GM21786 (cell line): ENCODE data around the gene CTAGE1.
"Not testable (repeated sequence)": the region's sequence is repeated elsewhere in the genome, so short reads cannot be mapped to it uniquely, and the experiment has no call there.

Source experiments
- ATAC-seq: cut with Tn5 transposase; IDR thresholded peaks from one replicate; pipeline ENCODE4 v1.9.1; 2021; ENCODE audit not compliant: unreplicated experiment

CTAGE1 gene, protein sequence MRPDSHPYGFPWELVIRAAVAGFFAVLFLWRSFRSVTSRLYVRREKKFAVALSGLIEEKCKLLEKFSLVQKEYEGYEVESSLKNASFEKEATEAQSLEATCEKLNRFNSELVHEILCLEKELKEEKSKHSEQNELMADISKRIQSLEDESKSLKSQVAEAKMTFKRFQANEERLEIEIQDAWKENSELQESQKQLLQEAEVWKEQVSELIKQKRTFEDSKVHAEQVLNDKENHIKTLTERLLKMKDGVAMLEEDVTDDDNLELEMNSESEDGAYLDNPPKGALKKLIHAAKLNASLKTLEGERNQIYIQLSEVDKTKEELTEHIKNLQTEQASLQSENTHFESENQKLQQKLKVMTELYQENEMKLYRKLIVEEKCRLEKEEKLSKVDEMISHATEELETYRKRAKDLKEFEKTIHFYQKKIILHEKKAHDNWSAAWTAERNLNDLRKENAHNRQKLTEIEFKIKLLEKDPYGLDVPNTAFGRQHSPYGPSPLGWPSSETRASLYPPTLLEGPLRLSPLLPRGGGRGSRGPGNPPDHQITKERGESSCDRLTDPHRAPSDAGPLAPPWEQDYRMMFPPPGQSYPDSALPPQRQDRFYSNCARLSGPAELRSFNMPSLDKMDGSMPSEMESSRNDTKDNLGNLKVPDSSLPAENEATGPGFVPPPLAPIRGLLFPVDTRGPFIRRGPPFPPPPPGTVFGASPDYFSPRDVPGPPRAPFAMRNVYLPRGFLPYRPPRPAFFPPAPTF

DNA sequence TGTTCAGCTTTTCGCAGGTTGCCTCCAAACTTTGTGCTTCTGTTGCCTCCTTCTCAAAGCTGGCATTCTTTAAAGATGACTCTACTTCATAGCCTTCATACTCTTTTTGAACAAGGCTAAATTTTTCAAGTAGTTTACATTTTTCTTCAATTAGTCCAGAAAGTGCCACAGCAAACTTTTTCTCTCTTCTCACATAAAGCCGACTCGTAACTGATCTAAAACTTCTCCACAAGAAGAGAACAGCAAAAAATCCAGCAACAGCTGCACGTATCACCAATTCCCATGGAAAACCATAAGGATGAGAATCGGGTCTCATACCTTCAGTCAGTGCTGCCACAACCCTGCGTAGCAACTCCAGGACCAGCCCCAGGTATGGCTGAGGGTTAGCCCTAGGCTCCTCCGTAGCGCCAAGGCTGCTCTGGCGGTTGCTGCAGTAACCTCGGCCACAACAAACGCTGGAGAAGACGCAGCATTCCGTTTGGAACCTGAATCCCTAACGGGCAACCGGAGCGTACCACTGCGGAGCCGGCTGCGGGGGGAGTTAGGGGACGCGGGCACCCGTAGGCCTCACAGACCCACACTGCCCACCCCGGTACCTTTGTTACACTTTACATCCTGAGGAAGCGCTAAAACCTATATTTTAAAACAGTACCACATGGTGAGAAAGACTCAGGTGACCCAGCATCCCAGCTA is at the start of gene CTAGE1:
Gene CTAGE1 (minus strand): TSS at position 420 of the 693 bp plus-strand sequence. CDS start 104 bp downstream, at position 316.
- ATAC-seq = no peak

DNA sequence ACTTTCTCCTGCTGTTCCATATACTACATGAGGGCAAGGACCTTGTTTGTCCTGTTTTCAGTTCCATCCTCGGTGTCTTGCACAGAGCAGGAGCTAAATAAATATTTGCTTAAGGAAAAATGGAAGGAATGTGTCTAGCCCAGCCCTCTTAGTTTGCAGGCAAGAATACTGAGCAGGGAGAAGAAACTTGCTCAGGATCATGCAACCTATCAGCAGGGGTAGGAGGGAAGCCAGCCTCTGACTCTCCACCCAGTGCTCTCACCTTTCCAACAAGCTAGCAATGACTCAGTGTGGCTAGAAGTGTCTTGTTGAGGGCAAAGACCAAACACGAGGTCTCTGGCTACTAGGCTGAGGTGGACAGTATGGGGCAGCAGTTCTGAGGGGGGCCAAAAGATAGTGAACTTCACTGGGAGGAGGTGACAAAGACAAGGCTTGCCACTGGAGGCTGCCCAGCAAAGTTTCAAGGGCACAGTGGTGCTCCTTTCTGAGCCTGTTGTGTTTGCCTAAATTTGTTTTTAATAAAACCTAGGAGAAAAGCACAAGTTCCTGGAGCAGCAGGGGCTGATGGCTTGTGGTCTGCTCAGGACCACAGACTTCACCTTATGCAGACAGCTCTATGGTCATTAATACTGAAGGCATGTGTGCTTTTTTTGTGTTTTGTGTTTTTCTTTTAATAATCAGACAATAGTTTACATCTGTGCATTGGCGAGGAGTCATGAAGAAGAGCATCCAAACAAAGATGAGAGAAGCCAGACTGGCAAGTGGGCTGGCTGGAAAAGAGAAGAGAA is 49.1 kb upstream of the CTAGE1 start:
- no peak for ATAC-seq

DNA sequence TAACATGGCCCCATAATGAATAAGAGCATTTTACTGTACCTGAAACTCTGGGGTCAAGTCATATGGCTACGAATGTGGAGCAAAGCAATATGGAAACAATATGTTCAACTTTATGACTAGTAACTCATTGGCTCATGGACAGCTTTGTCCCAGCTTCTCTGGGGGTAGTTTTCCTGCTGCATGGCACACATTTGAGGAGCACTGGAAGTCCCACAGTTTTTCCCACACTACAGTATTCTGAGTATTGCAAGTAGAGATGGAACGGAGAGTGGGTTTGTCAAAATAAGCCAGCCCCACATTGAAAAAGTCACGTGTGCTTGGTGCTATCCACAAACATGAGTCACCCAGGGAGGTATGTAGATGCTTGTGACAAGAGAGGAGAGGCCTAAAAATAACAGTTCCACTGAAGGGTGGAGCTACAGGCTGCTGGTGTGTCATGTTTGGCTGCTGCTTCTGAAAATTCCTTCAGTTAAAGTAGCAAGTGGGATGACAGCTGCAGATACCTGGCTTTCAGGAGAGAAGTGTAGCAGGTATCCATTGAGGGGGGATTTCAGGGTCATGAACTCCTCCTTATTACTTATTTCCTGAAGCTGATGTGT is 48.2 kb upstream of the CTAGE1 start:
- ATAC-seq = no peak

DNA sequence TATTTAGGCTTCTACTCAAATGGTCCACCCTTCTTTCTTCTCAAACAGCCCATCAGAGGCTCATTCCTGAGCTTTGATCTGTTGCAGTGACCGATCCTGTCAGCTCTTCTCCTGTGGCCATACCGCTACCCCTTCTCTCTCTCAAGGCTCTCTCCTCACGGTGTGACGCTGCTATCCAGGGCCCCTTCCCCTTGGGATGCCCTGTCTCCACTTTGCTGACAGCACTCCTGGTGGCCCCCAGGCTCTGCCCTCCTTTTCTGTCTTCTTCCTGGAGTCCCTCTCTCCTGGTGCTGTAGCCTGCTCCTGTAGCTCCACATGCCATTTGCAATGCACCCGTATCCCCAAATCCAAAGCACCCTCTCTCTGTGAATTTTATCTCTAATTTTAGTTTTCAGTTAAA is 45.4 kb upstream of the CTAGE1 start:
- no peak for ATAC-seq

DNA sequence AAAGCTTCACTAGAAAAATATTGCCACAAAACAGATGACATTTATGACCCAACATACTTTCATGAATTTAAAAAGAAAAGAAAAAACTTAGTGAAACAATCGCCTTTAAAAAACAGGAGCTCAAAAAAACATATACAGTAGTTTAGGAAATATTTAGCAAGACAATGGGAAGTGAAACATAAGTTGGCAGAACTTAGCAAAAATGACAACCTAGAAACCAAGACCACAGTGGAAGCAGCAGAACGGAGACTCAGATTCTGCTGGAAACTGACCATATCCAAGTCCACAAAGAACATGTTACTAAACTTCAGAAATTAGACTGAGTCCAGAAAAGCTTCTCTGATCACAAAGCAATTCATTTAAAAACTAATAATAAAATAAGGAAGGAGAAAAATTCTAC is 41.8 kb upstream of the CTAGE1 start:
- ATAC-seq = no peak

DNA sequence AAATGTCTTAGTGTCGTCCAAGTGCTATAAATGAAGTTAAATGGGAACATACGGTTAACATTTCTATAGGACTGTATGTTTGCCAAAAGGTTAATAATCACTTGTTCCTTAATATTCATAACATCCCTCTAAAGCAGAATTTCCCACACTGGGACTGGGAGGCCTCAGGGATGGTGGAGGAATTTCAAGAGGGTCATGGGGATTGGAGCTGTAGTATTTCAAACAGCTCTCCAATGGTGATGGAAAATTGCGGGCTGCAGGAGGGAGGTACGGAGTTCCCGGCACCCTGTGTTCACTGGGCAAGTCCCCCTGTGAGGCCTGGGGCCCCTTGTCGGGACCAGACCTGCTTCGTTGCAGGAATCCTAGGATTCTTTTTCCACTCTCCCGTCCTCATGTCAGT is 39.8 kb upstream of the CTAGE1 start:
- no peak for ATAC-seq

DNA sequence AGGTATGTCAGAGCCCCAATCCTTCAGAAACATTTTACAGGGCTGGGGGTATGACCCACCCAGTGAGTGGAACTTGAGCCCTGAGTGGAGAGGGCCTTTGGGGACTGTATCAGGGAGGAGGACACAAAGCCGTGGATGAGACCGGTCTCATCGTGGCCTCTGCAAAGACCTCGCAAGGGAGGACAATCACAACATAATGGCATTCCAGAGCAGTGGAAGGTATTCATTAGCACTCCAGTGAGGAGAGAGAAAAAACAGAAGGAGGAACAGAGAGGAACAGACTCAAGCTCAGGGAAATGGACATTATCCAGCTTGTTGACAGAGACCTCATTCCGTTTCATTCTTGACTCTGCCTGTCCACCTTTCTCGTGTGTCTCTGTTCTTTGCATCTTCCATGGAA is 38.8 kb upstream of the CTAGE1 start:
- ATAC-seq = no peak

DNA sequence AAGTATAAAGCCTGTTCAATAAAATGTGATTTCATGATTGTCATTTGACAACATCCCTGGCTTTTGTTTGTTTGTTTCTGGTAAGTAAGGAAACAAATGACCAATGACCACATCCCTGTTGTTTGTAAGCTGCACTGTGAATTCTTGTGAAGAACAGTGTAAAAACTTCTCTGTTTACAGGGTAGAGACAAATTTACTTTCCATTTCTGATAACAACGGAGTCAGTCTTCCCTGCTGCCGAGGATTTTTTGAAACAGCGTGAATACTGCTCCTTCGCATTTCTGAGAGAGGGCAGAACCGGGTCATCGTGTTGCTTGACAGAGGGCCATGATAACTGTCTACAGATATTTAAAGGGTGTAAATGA is 38.4 kb upstream of the CTAGE1 start:
- ATAC-seq = no peak

DNA sequence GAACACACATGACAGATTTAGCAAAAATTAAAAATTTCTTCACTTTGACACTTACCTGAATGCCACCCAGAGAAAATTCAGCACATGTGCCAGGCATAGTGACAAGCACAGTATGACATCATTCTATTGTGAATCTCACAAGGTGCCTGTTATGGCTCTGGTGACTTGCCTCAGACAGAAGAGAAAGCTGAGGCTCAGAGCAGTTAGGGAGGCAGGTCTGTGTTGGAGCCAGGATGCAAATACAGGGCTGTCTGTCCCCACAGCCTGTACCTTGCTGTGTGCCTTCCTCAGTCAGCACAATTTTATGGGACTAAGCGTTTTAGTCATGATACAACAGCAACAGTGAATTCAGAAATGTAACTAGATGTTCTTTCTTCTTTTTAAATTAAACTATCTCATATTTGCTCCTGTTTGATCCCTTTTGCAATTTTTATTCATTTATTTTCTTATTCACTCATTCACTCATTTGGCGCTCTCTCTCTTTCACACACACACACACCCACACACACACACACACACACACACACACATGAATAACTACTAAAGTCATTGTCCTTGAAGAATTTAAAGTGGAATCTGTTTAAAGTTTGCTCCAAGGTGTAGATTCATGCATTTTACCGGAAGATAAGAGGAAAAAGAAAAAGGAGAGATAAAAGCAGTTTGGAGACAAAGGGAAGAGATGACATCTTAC is 37.9 kb upstream of the CTAGE1 start:
- ATAC-seq = no peak

DNA sequence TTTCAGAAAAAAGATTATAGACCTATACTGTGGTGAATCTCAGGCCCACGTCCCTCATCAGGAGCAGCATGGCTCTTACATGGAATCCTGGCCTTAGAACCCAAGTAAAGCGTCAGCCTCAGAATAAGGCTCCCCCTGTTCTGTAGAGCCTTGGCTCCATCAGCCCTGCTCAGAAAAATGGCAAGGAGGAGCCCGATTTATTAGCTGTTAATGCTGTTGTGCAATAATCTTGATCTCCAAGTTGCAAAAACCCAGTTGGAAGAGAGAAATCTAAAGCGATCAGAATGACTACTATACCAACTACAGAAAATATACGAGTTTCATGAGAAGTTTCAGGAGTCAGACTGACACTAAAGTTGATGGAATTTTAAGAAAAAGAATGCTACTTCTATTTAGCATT is 35.6 kb upstream of the CTAGE1 start:
- no peak for ATAC-seq

DNA sequence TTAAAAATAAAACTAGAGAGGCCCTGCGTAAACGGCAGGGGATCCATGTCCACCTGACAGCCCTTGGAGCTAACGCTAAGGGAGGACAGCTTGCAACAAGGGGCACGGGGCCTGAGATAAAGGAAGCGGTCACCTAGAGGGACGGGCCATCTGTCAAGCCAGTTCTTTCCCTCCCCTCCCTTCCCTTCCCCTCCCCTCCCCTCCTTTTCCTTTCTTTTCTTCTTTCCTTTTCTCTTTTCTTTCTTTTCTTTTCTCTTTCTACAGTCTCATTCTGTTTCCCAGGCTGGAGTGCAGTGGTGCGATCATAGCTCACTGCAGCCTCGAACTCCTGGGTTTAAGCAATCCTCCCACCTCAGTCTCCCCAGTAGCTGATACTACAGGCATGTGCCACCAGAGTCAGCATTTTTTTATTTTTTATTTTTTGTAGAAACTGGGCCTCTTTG is 34.5 kb upstream of the CTAGE1 start:
- no peak for ATAC-seq

DNA sequence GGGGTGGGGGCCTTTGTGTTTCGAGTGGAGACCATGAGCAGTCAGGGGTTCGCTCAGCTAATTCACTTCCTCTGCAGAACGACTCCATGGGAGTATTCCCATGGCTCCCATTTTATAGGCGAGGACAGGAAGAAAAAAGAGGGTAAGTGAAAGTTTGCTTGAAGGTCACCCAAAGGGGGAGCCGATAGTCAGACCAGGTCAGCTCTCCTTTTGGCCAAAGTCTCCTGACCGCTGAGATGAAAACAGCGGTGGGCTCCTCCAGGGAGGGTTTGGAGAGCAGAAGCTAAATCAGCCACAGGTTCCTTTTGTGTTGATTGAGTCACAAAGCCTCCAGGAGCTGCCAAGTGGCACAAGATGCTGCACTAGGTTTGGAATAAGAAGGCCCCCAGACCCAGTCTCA is 34.1 kb upstream of the CTAGE1 start:
- ATAC-seq = no peak

DNA sequence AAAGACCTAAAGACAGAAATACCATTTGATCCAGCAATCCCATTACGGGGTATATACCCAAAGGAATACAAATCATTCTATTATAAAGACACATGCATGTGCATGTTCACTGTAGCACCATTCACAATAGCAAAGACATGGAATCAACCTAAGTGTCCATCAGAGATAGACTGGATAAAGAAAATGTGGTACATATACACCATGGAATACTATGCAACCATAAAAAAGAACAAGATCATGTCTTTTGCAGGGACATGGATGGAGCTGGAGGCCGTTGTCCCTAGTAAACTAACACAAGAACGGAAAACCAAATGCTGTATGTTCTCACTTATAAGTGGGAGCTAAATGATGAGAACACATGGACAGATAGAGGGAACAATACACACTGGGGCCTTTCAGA is 33.1 kb upstream of the CTAGE1 start:
- not testable (repeated sequence) for ATAC-seq

DNA sequence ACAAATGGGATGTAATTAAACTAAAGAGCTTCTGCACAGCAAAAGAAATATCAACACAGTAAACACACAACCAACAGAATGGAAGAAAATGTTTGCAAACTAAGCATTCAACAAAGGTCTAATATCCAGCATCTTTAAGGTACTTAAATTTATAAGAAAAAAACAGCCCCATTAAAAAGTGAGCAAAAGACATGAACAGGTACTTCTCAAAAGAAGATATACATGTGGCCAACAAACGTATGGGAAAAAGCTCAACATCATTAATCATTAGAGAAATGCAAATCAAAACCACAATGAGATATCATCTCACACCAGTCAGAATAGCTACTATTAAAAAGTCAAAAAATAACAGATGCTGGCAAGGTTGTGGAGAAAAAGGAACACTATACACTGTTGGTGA is 32.6 kb upstream of the CTAGE1 start:
- ATAC-seq = not testable (repeated sequence)

DNA sequence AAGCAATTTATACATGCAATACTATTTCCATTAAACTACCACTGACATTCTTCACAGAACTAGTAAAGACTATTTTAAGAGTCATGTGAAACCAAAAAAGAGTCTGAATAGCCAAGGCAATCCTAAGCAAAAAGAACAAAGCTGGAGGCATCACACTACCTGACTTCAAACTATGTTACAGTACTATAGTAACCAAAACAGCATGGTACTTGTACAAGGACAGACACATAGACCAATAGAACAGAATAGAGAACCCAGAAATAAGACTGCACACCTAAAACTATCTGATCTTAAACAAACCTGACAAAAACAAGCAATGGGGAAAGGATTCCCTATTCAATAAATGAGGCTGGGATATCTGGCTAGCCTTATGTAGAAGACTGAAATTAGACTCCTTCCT is 32.0 kb upstream of the CTAGE1 start:
- ATAC-seq = not testable (repeated sequence)

DNA sequence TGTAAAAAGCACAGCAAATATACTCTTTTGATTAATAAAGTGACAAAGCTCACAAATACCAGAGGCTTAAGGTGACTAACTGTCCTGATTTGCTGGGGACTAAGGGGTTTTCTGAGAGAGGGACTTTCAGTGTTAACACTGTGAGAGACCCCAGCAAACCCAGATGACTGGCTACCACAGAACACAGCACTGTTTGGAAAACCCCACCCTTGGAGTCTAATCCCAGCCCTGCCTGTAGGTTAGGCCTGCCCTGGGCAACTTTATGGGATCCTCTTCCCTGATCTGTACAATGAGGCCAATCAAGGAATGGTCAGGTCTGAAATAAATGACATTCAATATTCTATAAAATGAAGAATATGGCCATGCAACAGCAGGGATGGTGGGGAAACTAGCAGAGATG is 30.5 kb upstream of the CTAGE1 start:
- ATAC-seq = no peak

DNA sequence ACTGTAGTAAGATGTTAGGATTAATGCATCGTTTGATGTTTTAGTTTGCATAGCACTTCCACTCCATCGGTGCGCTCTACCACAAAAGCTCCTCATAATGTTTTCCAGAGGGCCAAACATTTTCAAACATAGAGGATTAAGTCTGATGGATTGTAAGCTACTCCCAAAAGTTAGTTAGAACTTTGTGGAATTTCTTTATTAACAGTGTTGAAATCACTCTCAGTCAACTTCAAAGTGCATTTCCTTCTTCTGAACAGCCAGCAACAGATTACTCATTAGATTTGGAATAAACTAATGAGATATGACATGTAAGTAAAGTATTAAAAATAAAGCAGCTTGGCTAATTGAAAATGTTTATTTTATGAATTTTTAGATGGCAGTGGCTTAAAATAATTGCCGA is 30.1 kb upstream of the CTAGE1 start:
- no peak for ATAC-seq

DNA sequence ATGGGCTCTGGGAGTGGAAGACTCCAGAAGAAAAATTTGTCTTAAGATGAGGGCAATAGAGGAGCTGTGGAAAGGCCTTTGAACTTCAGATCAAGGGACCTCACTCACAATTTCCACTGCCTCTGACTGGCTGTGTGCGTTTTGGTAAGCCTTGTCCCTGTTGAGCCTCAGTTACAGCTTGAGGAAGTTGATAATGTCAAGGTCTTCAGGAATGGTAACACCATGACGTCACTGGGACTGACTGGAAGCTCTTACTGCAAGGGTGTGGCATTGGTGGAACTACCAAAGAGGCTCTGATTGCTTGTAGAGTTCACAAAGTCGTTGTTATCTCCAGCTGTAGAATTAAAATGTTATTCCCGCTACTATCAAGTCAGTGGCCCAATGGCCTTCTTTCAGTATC is 29.2 kb upstream of the CTAGE1 start:
- ATAC-seq = no peak

DNA sequence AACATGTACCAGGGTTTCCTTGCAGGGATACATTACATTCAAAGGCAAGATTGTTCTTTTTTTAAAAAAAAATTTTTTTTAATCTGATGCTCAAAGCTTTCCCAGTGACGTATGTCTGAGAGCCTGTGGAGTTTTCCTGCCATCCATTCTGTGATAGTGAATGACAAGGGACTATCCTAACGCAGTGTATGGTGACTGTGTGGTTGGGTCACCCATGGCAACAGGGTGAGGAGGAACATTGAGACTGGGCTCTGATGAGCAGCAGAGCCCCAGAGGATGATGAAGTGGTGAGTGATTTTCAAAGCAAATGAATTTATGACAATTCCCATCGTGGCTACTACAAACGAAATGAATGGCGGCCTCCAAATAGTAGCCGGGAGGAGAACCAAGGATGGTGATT is 28.6 kb upstream of the CTAGE1 start:
- no peak for ATAC-seq

DNA sequence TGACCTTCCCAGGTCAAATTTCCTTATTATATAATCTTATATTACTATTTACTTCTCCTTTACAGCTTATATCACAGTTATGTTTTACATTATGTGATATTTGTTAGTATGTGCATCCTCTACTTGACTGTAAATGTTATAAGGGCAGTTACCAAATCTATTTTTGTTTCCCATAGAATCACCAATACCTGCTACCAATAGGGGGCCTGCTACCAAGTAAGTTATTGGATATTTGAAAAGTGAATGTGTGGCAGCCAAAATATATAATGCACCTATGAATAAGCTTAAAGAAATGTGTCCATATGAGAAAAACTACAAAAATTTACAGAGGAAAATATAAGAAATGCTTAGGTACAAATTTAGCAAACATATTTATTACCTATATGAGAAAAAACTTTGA is 23.9 kb upstream of the CTAGE1 start:
- no peak for ATAC-seq
